ENCODE results near the gene GATD1.

Gene GATD1

GRCh38 chr11:808427-809286 is 31.4 kb upstream of the GATD1 start:
- Mint-ChIP-seq H3K27me3 (no peaks in the 10 kb centered on the region), H3K36me3 (ENCODE audit: insufficient read depth) (peaks cover 46% of the 10 kb centered on the region), H3K4me3 (peak overlapping the region; percentile 89), H3K4me1 (peaks cover 35% of the 10 kb centered on the region), H3K27ac (ENCODE audit: low read depth) (peak overlapping the region; percentile 95), H3K9me3 (no peaks in the 10 kb centered on the region)
- ATAC-seq (replicated peaks; ENCODE audit: extremely low read depth, poor library complexity, severe bottlenecking) = no peak
- no peak for DNase-seq (ENCODE audit: low spot score in 2 of 2)

GRCh38 chr11:804599-804964 is 27.3 kb upstream of the GATD1 start:
- H3K36me3 Mint-ChIP-seq (ENCODE audit: insufficient read depth) = peaks cover 16% of the 10 kb centered on the region
- H3K27ac Mint-ChIP-seq (ENCODE audit: low read depth) = no peak overlapping the region
- H3K27me3 Mint-ChIP-seq = no peaks in the 10 kb centered on the region
- DNase-seq (ENCODE audit: low spot score in 2 of 2) (no peak), ATAC-seq (replicated peaks; ENCODE audit: extremely low read depth, poor library complexity, severe bottlenecking) (no peak)
- peak overlapping the region; percentile 76 for H3K4me3 Mint-ChIP-seq
- no peaks in the 10 kb centered on the region for H3K9me3 Mint-ChIP-seq
- H3K4me1 Mint-ChIP-seq = peaks cover 14% of the 10 kb centered on the region

- H3K27ac Mint-ChIP-seq (ENCODE audit: low read depth) = no peak overlapping the region
- H3K4me3 Mint-ChIP-seq = peak overlapping the region; percentile 76
- no peak for ATAC-seq (replicated peaks; ENCODE audit: extremely low read depth, poor library complexity, severe bottlenecking)
- no peaks in the 10 kb centered on the region for H3K9me3 Mint-ChIP-seq
- H3K36me3 Mint-ChIP-seq (ENCODE audit: insufficient read depth) = peaks cover 10% of the 10 kb centered on the region
- peaks cover 12% of the 10 kb centered on the region for H3K4me1 Mint-ChIP-seq
- DNase-seq (ENCODE audit: low spot score in 2 of 2) = no peak
- no peaks in the 10 kb centered on the region for H3K27me3 Mint-ChIP-seq
Observed at GRCh38 chr11:803770-804598, 26.7 kb upstream of the GATD1 start.

GRCh38 chr11:803467-803742 is 26.1 kb upstream of the GATD1 start:
- Mint-ChIP-seq H3K27me3 (no peaks in the 10 kb centered on the region), H3K4me3 (peak overlapping the region; percentile 76), H3K4me1 (peaks cover 7% of the 10 kb centered on the region), H3K27ac (ENCODE audit: low read depth) (no peak overlapping the region), H3K9me3 (no peaks in the 10 kb centered on the region), H3K36me3 (ENCODE audit: insufficient read depth) (peaks cover 7% of the 10 kb centered on the region)
- ATAC-seq (replicated peaks; ENCODE audit: extremely low read depth, poor library complexity, severe bottlenecking) = no peak
- DNase-seq (ENCODE audit: low spot score in 2 of 2) = no peak

GRCh38 chr11:802693-803466 is 25.6 kb upstream of the GATD1 start:
- H3K9me3 Mint-ChIP-seq = no peaks in the 10 kb centered on the region
- peaks cover 7% of the 10 kb centered on the region for H3K36me3 Mint-ChIP-seq (ENCODE audit: insufficient read depth)
- H3K27ac Mint-ChIP-seq (ENCODE audit: low read depth) = no peak overlapping the region
- H3K27me3 Mint-ChIP-seq = no peaks in the 10 kb centered on the region
- peak overlapping the region; percentile 36 for H3K4me3 Mint-ChIP-seq
- H3K4me1 Mint-ChIP-seq = peaks cover 3% of the 10 kb centered on the region
- DNase-seq (ENCODE audit: low spot score in 2 of 2) (no peak), ATAC-seq (replicated peaks; ENCODE audit: extremely low read depth, poor library complexity, severe bottlenecking) (no peak)

GRCh38 chr11:802018-802617 is 24.8 kb upstream of the GATD1 start:
- Mint-ChIP-seq H3K4me3 (no peak overlapping the region), H3K4me1 (peaks cover 4% of the 10 kb centered on the region), H3K27me3 (no peaks in the 10 kb centered on the region), H3K27ac (ENCODE audit: low read depth) (no peak overlapping the region), H3K36me3 (ENCODE audit: insufficient read depth) (peaks cover 9% of the 10 kb centered on the region), H3K9me3 (no peaks in the 10 kb centered on the region)
- ATAC-seq (replicated peaks; ENCODE audit: extremely low read depth, poor library complexity, severe bottlenecking) = no peak
- no peak for DNase-seq (ENCODE audit: low spot score in 2 of 2)

GRCh38 chr11:801097-801780 is 24.0 kb upstream of the GATD1 start:
- Mint-ChIP-seq H3K4me1 (peaks cover 10% of the 10 kb centered on the region), H3K4me3 (no peak overlapping the region), H3K36me3 (ENCODE audit: insufficient read depth) (peaks cover 8% of the 10 kb centered on the region), H3K27ac (ENCODE audit: low read depth) (no peak overlapping the region), H3K9me3 (no peaks in the 10 kb centered on the region), H3K27me3 (no peaks in the 10 kb centered on the region)
- no peak for DNase-seq (ENCODE audit: low spot score in 2 of 2)
- ATAC-seq (replicated peaks; ENCODE audit: extremely low read depth, poor library complexity, severe bottlenecking) = no peak

GRCh38 chr11:800473-800872 is 23.2 kb upstream of the GATD1 start:
- Mint-ChIP-seq H3K27me3 (no peaks in the 10 kb centered on the region), H3K27ac (ENCODE audit: low read depth) (no peak overlapping the region), H3K36me3 (ENCODE audit: insufficient read depth) (peaks cover 11% of the 10 kb centered on the region), H3K4me3 (no peak overlapping the region), H3K9me3 (no peaks in the 10 kb centered on the region), H3K4me1 (peaks cover 15% of the 10 kb centered on the region)
- no peak for ATAC-seq (replicated peaks; ENCODE audit: extremely low read depth, poor library complexity, severe bottlenecking)
- no peak for DNase-seq (ENCODE audit: low spot score in 2 of 2)

GRCh38 chr11:799641-800316 is 22.5 kb upstream of the GATD1 start:
- Mint-ChIP-seq H3K9me3 (no peaks in the 10 kb centered on the region), H3K36me3 (ENCODE audit: insufficient read depth) (peaks cover 13% of the 10 kb centered on the region), H3K4me1 (peaks cover 15% of the 10 kb centered on the region), H3K27ac (ENCODE audit: low read depth) (no peak overlapping the region), H3K27me3 (no peaks in the 10 kb centered on the region), H3K4me3 (no peak overlapping the region)
- DNase-seq (ENCODE audit: low spot score in 2 of 2) (no peak), ATAC-seq (replicated peaks; ENCODE audit: extremely low read depth, poor library complexity, severe bottlenecking) (no peak)

GRCh38 chr11:798093-798713 is 20.9 kb upstream of the GATD1 start, which contains the start of gene SLC25A22:
Gene SLC25A22 (minus strand): TSS chr11:798281. CDS start chr11:795006, 3,275 bp downstream.
- peaks cover 15% of the 10 kb centered on the region for H3K4me1 Mint-ChIP-seq
- DNase-seq (ENCODE audit: low spot score in 2 of 2) (peak; percentile 77 to 81), ATAC-seq (replicated peaks; ENCODE audit: extremely low read depth, poor library complexity, severe bottlenecking) (peak; percentile 50)
- peak within 1 kb of the TSS; percentile 92 for H3K27ac Mint-ChIP-seq (ENCODE audit: low read depth)
- no peaks in the 10 kb centered on the region for H3K9me3 Mint-ChIP-seq
- H3K36me3 Mint-ChIP-seq (ENCODE audit: insufficient read depth) = peaks cover 14% of the 10 kb centered on the region
- peak within 1 kb of the TSS; percentile 91 for H3K4me3 Mint-ChIP-seq
- no peaks in the 10 kb centered on the region for H3K27me3 Mint-ChIP-seq
